ENCODE data around the gene PAGR1.

PAGR1 gene

GRCh38 chr16:29811170-29811895 lies 4.6 kb upstream of the PAGR1 start:
- ATAC-seq (ENCODE audit: low read depth) = peak; percentile 80
- Histone ChIP-seq H3K4me3 (ENCODE audit: severe bottlenecking) (peak overlapping the region; percentile 28), H3K4me1 (ENCODE audit: insufficient read depth, poor library complexity, severe bottlenecking) (peaks cover 7% of the 10 kb centered on the region), H3K36me3 (ENCODE audit: low read depth) (peaks cover 29% of the 10 kb centered on the region), H3K27ac (ENCODE audit: poor library complexity, severe bottlenecking) (peak overlapping the region; percentile 92), H3K27me3 (ENCODE audit: insufficient read depth, poor library complexity, severe bottlenecking) (no peaks in the 10 kb centered on the region), H3K9me3 (ENCODE audit: severe bottlenecking) (no peaks in the 10 kb centered on the region)
- DNase-seq (ENCODE audit: low spot score) = peak; percentile 98
- no peak for TF ChIP-seq CTCF (IDR thresholded peaks at IDR 0.05; ENCODE audit: poor library complexity, severe bottlenecking)

- Histone ChIP-seq H3K27ac (ENCODE audit: poor library complexity, severe bottlenecking) (peak within 1 kb of the TSS; percentile 92), H3K4me3 (ENCODE audit: severe bottlenecking) (peak within 1 kb of the TSS; percentile 28), H3K4me1 (ENCODE audit: insufficient read depth, poor library complexity, severe bottlenecking) (peaks cover 7% of the 10 kb centered on the region), H3K27me3 (ENCODE audit: insufficient read depth, poor library complexity, severe bottlenecking) (no peaks in the 10 kb centered on the region), H3K36me3 (ENCODE audit: low read depth) (peaks cover 29% of the 10 kb centered on the region), H3K9me3 (ENCODE audit: severe bottlenecking) (no peaks in the 10 kb centered on the region)
- no peak for DNase-seq (ENCODE audit: low spot score)
- no peak for ATAC-seq (ENCODE audit: low read depth)
- no peak for TF ChIP-seq CTCF (IDR thresholded peaks at IDR 0.05; ENCODE audit: poor library complexity, severe bottlenecking)
Observed at GRCh38 chr16:29811896-29812665, 3.9 kb upstream of the PAGR1 start, which contains the start of gene PRRT2. Gene PRRT2, plus strand, starts transcription at chr16:29812193. Its CDS starts 862 bp downstream, at chr16:29813055.

GRCh38 chr16:29812754-29813643 lies 3.0 kb upstream of the PAGR1 start:
- Histone ChIP-seq H3K4me1 (ENCODE audit: insufficient read depth, poor library complexity, severe bottlenecking) (peaks cover 10% of the 10 kb centered on the region), H3K4me3 (ENCODE audit: severe bottlenecking) (no peak overlapping the region), H3K36me3 (ENCODE audit: low read depth) (peaks cover 26% of the 10 kb centered on the region), H3K27ac (ENCODE audit: poor library complexity, severe bottlenecking) (no peak overlapping the region), H3K27me3 (ENCODE audit: insufficient read depth, poor library complexity, severe bottlenecking) (no peaks in the 10 kb centered on the region), H3K9me3 (ENCODE audit: severe bottlenecking) (no peaks in the 10 kb centered on the region)
- TF ChIP-seq CTCF (IDR thresholded peaks at IDR 0.05; ENCODE audit: poor library complexity, severe bottlenecking) = no peak
- ATAC-seq (ENCODE audit: low read depth) = no peak
- no peak for DNase-seq (ENCODE audit: low spot score)

- no peak overlapping the region for H3K4me3 ChIP-seq (ENCODE audit: severe bottlenecking)
- H3K36me3 ChIP-seq (ENCODE audit: low read depth) = peaks cover 26% of the 10 kb centered on the region
- peaks cover 4% of the 10 kb centered on the region for H3K4me1 ChIP-seq (ENCODE audit: insufficient read depth, poor library complexity, severe bottlenecking)
- no peaks in the 10 kb centered on the region for H3K9me3 ChIP-seq (ENCODE audit: severe bottlenecking)
- H3K27ac ChIP-seq (ENCODE audit: poor library complexity, severe bottlenecking) = no peak overlapping the region
- DNase-seq (ENCODE audit: low spot score) = no peak
- ATAC-seq (ENCODE audit: low read depth) = no peak
- H3K27me3 ChIP-seq (ENCODE audit: insufficient read depth, poor library complexity, severe bottlenecking) = no peaks in the 10 kb centered on the region
- no peak for TF ChIP-seq CTCF (IDR thresholded peaks at IDR 0.05; ENCODE audit: poor library complexity, severe bottlenecking)
Observed at GRCh38 chr16:29813644-29814562, 2.0 kb upstream of the PAGR1 start.
